Measurements from ENCODE around the gene DOK5.
A peak's percentile ranks its signal among the peaks of the same experiment; 100 is the strongest.
"Not testable (repeated sequence)": the region's sequence is repeated elsewhere in the genome, so short reads cannot be mapped to it uniquely, and the experiment has no call there.

Gene DOK5

DNA sequence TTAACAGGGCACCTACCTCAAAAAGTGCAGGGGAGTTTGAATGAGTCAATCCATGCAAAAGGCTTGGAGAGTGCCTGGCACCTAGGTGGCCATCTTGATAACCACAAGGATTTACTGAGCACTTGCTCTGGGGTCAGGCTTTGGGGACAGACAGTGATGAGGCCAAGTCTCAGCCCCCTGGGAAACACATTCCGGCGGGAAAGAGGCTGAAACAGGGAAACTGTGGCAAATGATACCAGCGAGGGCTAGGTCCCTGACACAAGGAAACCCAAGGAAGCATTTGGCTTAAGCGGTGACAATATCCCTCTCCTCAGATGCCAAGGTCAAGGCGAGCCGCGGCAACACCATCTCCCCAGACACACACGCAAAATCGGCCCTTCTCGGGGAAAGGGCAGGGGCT, 527 bp upstream of the DOK5 start:
- Histone ChIP-seq H3K9me3 (ENCODE audit: low read length) (no peaks in the 10 kb centered on the region), H3K36me3 (ENCODE audit: insufficient read depth, low read length) (no peaks in the 10 kb centered on the region), H3K4me3 (ENCODE audit: low read length) (peak overlapping the region; percentile 69), H3K27me3 (ENCODE audit: insufficient read depth, low read length) (no peaks in the 10 kb centered on the region), H3K4me1 (ENCODE audit: insufficient read depth, low read length) (peaks cover 20% of the 10 kb centered on the region), H2AFZ (ENCODE audit: low read depth, low read length) (peak overlapping the region; percentile 81)

GRCh38 chr20:54476169-54477009, 996 bp downstream of the DOK5 start:
- no peaks in the 10 kb centered on the region for H3K9me3 ChIP-seq (ENCODE audit: low read length)
- peaks cover 20% of the 10 kb centered on the region for H3K4me1 ChIP-seq (ENCODE audit: insufficient read depth, low read length)
- H3K27me3 ChIP-seq (ENCODE audit: insufficient read depth, low read length) = no peaks in the 10 kb centered on the region
- no peaks in the 10 kb centered on the region for H3K36me3 ChIP-seq (ENCODE audit: insufficient read depth, low read length)
- peak overlapping the region; percentile 69 for H3K4me3 ChIP-seq (ENCODE audit: low read length)
- peak overlapping the region; percentile 81 for H2AFZ ChIP-seq (ENCODE audit: low read depth, low read length)

GRCh38 chr20:54477191-54477955, 2.0 kb downstream of the DOK5 start:
- peaks cover 20% of the 10 kb centered on the region for H3K4me1 ChIP-seq (ENCODE audit: insufficient read depth, low read length)
- peak overlapping the region; percentile 18 for H2AFZ ChIP-seq (ENCODE audit: low read depth, low read length)
- no peaks in the 10 kb centered on the region for H3K9me3 ChIP-seq (ENCODE audit: low read length)
- no peaks in the 10 kb centered on the region for H3K36me3 ChIP-seq (ENCODE audit: insufficient read depth, low read length)
- peak overlapping the region; percentile 69 for H3K4me3 ChIP-seq (ENCODE audit: low read length)
- no peaks in the 10 kb centered on the region for H3K27me3 ChIP-seq (ENCODE audit: insufficient read depth, low read length)

DNA sequence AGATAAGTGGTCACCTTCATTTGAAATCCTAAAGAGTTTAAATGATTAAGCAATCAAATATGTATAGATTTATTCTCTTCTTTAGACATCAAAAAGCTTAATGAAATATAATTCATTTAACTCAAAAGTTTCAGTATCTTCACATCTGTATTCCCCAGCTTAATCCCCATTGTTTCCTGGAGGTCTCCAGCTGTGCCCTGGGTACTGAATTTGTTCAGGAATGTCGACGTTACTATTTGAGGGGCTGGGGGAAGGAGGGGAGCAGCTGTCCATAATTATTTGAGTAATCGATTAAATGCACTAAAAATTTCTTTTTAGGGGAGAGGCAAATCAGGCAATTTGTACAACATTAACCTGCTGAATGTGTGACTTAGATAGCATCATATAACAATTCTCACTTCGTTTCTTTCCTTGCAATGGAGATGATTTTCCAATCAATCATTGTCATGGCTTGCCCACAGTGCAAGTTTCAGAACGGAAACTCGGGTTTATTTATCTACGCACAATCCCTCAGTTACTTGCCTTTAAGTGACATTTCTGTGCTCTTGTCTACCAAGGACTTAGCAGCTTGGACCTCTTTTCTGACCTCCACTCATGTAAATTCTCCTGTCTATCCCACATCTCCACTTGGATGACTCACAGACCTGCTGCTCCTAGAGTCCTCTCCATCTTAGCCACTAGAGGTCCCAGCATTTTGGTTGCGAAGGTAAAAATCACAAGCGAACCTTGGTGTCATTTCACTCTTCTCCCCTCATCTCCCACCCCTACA, 3.9 kb downstream of the DOK5 start:
- Histone ChIP-seq H3K9me3 (ENCODE audit: low read length) (no peaks in the 10 kb centered on the region), H3K4me1 (ENCODE audit: insufficient read depth, low read length) (peaks cover 20% of the 10 kb centered on the region), H2AFZ (ENCODE audit: low read depth, low read length) (no peak overlapping the region), H3K36me3 (ENCODE audit: insufficient read depth, low read length) (no peaks in the 10 kb centered on the region), H3K4me3 (ENCODE audit: low read length) (no peak overlapping the region), H3K27me3 (ENCODE audit: insufficient read depth, low read length) (no peaks in the 10 kb centered on the region)

GRCh38 chr20:54479937-54480336, 4.5 kb downstream of the DOK5 start:
- H3K4me3 ChIP-seq (ENCODE audit: low read length); H3K36me3 ChIP-seq (ENCODE audit: insufficient read depth, low read length); H2AFZ ChIP-seq (ENCODE audit: low read depth, low read length); H3K27me3 ChIP-seq (ENCODE audit: insufficient read depth, low read length); H3K9me3 ChIP-seq (ENCODE audit: low read length): not testable (repeated sequence)
- peaks cover 20% of the 10 kb centered on the region for H3K4me1 ChIP-seq (ENCODE audit: insufficient read depth, low read length)

- H3K9me3 ChIP-seq (ENCODE audit: low read length) = no peaks in the 10 kb centered on the region
- peaks cover 17% of the 10 kb centered on the region for H3K4me1 ChIP-seq (ENCODE audit: insufficient read depth, low read length)
- H3K36me3 ChIP-seq (ENCODE audit: insufficient read depth, low read length) = no peaks in the 10 kb centered on the region
- H3K4me3 ChIP-seq (ENCODE audit: low read length) = no peak overlapping the region
- H2AFZ ChIP-seq (ENCODE audit: low read depth, low read length) = no peak overlapping the region
- no peaks in the 10 kb centered on the region for H3K27me3 ChIP-seq (ENCODE audit: insufficient read depth, low read length)
Measured at GRCh38 chr20:54481442-54481841, 6.0 kb downstream of the DOK5 start.

GRCh38 chr20:54485631-54486030, 10.2 kb downstream of the DOK5 start:
- no peak overlapping the region for H3K4me3 ChIP-seq (ENCODE audit: low read length)
- H3K4me1 ChIP-seq (ENCODE audit: insufficient read depth, low read length) = no peaks in the 10 kb centered on the region
- H2AFZ ChIP-seq (ENCODE audit: low read depth, low read length) = no peak overlapping the region
- no peaks in the 10 kb centered on the region for H3K27me3 ChIP-seq (ENCODE audit: insufficient read depth, low read length)
- no peaks in the 10 kb centered on the region for H3K9me3 ChIP-seq (ENCODE audit: low read length)
- H3K36me3 ChIP-seq (ENCODE audit: insufficient read depth, low read length) = no peaks in the 10 kb centered on the region

- H3K4me1 ChIP-seq (ENCODE audit: insufficient read depth, low read length) = no peaks in the 10 kb centered on the region
- no peak overlapping the region for H2AFZ ChIP-seq (ENCODE audit: low read depth, low read length)
- no peak overlapping the region for H3K4me3 ChIP-seq (ENCODE audit: low read length)
- H3K27me3 ChIP-seq (ENCODE audit: insufficient read depth, low read length) = no peaks in the 10 kb centered on the region
- H3K36me3 ChIP-seq (ENCODE audit: insufficient read depth, low read length) = no peaks in the 10 kb centered on the region
- H3K9me3 ChIP-seq (ENCODE audit: low read length) = no peaks in the 10 kb centered on the region
Measured at GRCh38 chr20:54486585-54486984, 11.2 kb downstream of the DOK5 start.

DNA sequence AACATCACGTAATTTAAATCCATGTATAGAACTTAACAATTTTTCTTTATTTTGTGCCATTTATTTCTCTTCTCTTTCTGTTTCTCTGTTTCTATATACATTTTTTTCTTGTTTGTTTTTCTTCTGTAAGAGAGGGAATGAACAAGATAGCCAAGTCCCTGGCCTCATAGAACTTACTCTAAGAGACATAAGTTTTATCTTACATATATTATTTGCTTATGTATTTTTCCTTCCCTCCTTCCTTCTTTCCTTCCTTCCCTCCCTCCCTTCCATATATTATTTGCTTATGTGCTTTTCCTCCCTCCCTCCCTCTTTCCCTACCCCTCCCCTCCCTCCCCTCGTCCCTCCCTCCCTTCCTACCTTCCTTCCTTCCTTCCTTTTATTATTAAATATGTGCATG, 13.0 kb downstream of the DOK5 start:
- Histone ChIP-seq H3K36me3 (ENCODE audit: insufficient read depth, low read length) (no peaks in the 10 kb centered on the region), H3K4me3 (ENCODE audit: low read length) (no peak overlapping the region), H3K4me1 (ENCODE audit: insufficient read depth, low read length) (no peaks in the 10 kb centered on the region), H2AFZ (ENCODE audit: low read depth, low read length) (no peak overlapping the region), H3K27me3 (ENCODE audit: insufficient read depth, low read length) (no peaks in the 10 kb centered on the region), H3K9me3 (ENCODE audit: low read length) (no peaks in the 10 kb centered on the region)

DNA sequence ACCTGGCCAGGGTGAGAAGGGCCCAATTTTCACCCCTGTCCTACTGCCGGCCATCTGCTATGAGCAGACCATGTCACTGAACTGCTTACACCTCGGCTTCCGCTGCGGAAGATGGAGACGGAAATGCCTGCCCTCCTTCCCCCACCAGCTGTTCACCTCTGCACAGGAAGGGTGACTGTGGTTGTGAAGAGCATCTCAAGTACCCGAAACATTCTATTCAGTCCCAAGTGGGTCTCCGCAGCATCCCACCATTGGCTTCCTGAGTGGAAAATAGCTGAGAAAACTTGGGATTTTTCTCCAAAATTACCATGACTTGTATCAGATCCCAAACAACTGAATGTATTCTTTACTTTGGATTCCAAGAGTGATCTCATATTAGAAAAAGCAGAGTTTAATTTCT, 16.1 kb downstream of the DOK5 start:
- Histone ChIP-seq H3K4me1 (ENCODE audit: insufficient read depth, low read length) (no peaks in the 10 kb centered on the region), H3K4me3 (ENCODE audit: low read length) (no peak overlapping the region), H3K36me3 (ENCODE audit: insufficient read depth, low read length) (no peaks in the 10 kb centered on the region), H3K27me3 (ENCODE audit: insufficient read depth, low read length) (no peaks in the 10 kb centered on the region), H2AFZ (ENCODE audit: low read depth, low read length) (no peak overlapping the region), H3K9me3 (ENCODE audit: low read length) (no peaks in the 10 kb centered on the region)

- H3K9me3 ChIP-seq (ENCODE audit: low read length) = no peaks in the 10 kb centered on the region
- H3K36me3 ChIP-seq (ENCODE audit: insufficient read depth, low read length) = no peaks in the 10 kb centered on the region
- no peaks in the 10 kb centered on the region for H3K27me3 ChIP-seq (ENCODE audit: insufficient read depth, low read length)
- H2AFZ ChIP-seq (ENCODE audit: low read depth, low read length) = no peak overlapping the region
- H3K4me1 ChIP-seq (ENCODE audit: insufficient read depth, low read length) = no peaks in the 10 kb centered on the region
- no peak overlapping the region for H3K4me3 ChIP-seq (ENCODE audit: low read length)
Measured at GRCh38 chr20:54494303-54495006, 19.1 kb downstream of the DOK5 start.

DNA sequence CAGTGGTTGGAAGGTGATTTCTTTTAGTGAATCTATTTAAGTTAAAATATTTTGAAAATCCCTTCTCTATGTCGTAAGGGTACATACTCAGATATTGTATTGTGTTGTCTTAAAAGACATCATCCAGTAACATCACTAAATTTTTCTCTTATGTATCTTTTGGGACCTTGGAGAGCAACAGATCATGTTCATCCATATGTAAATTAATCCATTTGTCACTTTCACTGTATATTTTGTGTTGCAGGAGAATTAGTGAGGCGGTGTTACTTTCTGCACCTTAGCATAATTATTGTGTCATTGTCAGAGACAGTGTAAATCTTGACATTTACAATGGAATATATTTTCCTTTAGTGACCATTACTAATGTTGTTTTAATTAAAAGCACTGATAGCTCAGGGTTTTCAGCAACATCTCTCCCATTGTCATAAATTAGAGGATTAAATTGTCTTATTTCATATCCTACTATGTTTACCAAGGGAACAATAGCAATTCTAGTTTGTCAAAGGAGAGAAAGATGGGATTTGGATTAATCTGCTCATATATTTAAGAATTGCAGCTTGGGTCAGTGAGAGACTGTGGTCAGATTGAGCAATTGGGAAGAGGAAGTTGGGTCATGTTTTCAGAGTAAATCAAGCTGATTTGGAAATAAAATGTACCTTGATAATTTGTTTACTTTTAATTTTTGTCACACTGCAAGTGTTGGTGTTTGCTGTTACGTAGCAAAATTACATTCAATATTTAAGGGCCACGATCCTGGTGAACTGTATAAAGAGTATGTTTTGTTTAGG, 22.7 kb downstream of the DOK5 start:
- Histone ChIP-seq H3K4me1 (ENCODE audit: insufficient read depth, low read length) (no peaks in the 10 kb centered on the region), H3K4me3 (ENCODE audit: low read length) (no peak overlapping the region), H3K9me3 (ENCODE audit: low read length) (no peaks in the 10 kb centered on the region), H2AFZ (ENCODE audit: low read depth, low read length) (no peak overlapping the region), H3K36me3 (ENCODE audit: insufficient read depth, low read length) (no peaks in the 10 kb centered on the region), H3K27me3 (ENCODE audit: insufficient read depth, low read length) (no peaks in the 10 kb centered on the region)
